Glomerular visceral epithelial cell (primary cell): ENCODE measurements around the gene TEAD1.
A peak's percentile ranks its signal among the peaks of the same experiment; 100 is the strongest.
"Not testable (repeated sequence)": the region's sequence is repeated elsewhere in the genome, so short reads cannot be mapped to it uniquely, and the experiment has no call there.

Source experiments
- DNase-seq: peaks from one replicate; pipeline ENCODE4 v3.0.0-alpha.2; 2016; ENCODE audit errors: extremely low spot score

TEAD1 gene

GRCh38 chr11:12737024-12737423 is 62.8 kb downstream of the TEAD1 start:
- DNase-seq, result no peak

- DNase-seq, result no peak
Measured at GRCh38 chr11:12741671-12742216, 67.5 kb downstream of the TEAD1 start.

DNA sequence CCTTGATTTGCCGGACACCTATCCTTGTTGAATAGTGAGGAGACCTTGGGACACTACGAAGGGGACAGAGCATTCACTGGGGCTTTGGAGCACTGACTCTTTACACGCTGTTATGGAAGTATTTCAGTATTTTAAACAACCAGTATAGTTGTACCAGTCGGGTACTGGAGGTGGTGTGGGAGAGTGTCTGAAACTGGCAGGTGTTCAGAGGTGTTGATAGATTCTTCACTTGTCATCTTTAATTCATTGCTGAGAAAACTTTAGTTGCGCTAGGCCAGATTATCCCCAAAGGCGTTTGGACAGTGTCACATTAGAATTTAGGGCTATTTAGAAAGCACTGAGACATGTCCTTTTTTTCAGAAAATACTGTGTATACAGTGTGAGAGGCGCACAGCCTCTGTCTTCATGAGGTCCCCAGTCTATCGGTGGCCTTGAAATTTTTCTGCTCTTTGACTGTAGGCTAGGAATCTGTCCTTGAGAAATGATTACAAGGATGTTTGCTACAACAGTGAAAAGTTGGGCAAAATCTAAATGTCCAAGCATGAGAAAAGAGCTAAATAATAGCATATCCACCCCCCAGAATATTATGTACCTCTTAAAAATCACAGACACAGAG is 69.7 kb downstream of the TEAD1 start:
- no peak for DNase-seq

DNA sequence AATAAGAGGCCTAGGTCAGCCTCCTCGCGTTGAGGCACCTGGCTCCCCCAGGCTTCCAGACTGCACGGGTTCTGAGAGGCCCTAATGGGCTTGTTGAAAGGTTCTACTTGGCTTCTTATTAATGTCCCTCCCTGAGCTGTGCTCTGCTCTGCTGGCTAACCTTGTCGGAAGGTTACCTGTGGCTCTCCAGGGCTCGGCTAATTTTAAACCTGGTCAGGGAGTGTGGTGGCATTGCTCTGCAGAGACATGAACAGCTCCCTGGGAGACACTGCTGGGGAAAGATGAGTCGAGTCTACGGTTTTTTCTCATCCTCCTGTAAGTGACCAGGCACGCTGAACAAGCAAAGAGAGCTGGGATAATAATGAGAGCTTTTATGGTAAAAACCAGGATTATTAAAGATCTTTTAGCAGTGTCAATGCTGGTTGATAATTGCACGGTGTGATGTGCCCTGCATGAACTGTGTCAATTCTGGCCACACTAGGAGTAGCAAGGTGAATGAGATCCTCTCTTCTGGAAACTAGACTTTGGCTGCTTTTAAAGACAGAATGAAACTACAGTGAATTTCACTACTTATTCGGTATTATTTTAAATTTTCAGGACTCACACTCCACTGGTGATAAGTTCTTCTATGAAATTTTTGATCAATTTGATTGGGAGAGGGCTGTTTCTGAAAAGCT is 70.7 kb downstream of the TEAD1 start:
- DNase-seq, result peak; percentile 71

GRCh38 chr11:12745787-12746186 is 71.6 kb downstream of the TEAD1 start:
- no peak for DNase-seq

GRCh38 chr11:12746593-12747097 is 72.4 kb downstream of the TEAD1 start:
- DNase-seq, result peak; percentile 94

DNA sequence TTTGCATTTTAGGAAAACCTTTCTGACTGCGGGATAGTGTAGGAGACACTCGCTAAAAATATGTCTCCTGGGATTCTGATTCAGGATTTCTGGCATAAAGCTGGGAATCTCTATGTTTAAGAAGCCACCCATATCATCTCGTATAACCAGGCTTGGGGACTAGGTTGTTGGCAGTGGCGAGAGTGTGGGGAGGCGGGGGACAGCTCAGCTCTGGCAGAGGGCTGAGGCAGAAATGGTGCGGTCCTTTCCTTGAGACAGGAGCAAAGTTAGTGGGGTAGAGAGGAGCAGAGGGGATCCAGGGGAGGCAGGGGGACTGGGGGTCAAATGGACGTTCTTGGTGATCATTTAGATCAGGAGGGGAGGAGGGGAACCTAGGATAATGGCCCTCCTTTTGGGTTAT is 74.3 kb downstream of the TEAD1 start:
- DNase-seq, result no peak

DNA sequence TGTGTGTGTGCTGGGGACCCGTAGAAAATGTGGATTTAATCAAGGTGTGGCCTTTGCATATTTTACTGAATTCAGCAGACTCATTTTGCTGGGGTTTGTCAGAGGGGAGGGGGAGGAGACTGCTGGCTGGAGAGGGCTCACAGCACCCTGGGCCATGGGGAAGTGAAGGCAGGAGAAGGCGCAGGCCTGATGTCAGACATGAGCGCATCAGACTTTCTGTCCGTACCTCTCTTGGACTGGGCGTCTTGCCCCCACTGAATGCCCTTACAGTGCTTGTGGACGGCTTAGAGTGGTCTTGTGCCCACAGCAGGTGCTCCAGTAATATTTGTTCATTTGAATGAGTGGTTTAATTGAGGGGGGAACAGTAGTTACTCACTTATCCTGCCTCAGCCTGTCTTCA is 75.2 kb downstream of the TEAD1 start:
- no peak for DNase-seq

DNA sequence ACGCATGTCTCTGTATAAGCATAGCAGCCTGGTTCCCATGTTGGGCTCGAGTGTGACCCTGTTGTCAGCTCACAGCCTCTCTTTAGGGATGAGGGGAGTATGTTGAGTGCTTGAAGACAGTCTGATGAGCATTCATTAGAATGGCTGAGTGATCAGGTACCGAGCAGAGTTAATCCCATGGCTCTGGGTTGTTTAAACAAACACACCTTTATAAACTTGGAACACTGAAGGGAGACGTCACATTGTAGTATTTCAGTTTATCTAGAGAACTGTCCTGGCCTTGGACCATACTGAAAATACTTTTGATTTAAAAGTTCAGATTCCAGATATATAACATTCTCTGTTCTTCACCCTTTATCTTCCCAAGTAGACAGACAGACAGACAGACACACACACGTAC is 76.0 kb downstream of the TEAD1 start:
- no peak for DNase-seq

DNA sequence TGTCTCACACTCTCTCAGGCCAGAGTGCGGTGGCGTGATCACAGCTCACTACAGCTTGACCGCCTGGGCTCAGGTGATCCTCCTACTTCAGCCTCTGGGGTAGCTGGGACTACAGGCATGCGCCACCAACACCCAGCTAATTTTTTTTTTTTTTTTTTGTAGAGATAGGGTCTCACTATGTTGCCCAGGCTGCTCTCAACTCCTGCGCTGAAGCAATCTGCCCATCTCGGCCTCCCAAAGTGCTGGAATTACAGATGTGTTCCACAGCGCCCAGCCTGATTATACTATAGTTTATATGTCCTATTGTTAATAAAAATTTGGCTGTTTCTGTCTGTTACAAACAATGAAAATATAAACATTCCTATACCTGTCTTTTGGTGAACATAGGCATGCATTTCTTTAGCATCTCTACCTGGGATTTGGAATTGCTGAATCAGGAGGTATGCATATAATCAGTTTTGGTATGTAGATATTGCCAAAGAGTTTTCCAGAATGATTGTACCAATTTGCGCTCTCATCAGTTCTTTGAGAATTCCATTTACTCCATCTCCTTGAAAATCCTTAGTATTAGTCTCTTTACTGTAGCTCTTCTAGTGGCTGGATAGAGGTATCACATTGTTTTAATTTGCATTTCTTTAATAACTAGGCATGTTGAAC is 78.8 kb downstream of the TEAD1 start:
- no peak for DNase-seq

GRCh38 chr11:12754021-12754420 is 79.8 kb downstream of the TEAD1 start:
- DNase-seq, result no peak

DNA sequence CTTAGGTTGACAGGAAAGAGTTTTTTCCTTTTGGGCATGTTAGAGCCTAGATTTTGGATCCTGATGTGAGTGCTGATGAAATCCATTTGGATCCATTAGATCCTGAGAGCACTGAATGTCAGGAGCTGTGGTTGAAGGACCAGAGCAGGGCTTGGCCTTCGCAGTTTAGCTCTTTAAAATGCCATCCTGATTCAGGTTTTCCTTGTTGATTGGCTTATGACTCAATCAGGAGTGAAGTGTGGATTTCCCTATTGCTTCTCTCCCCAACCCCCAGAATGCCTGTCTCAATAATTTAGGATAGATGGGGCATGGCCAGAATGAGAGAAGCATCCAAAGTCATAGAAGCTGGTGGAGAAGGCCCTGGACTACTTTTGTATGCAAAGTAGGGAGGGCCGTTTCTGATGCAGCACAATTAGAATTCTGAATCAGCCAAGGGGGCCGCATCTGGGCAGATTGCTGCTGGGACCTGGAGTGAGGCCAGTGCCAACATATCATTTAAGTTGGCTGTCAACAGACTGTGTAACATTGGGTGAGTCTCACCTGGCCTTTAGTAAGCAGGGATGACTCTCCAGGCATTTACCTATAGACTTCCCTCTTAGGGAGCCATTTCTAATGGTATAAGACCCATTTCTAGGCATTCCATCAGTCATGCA is 80.5 kb downstream of the TEAD1 start:
- DNase-seq, result no peak

GRCh38 chr11:12755510-12756453 is 81.6 kb downstream of the TEAD1 start:
- peak; percentile 36 for DNase-seq

GRCh38 chr11:12756454-12756806 is 82.2 kb downstream of the TEAD1 start:
- no peak for DNase-seq

GRCh38 chr11:12756867-12757266 is 82.6 kb downstream of the TEAD1 start:
- DNase-seq, result no peak

DNA sequence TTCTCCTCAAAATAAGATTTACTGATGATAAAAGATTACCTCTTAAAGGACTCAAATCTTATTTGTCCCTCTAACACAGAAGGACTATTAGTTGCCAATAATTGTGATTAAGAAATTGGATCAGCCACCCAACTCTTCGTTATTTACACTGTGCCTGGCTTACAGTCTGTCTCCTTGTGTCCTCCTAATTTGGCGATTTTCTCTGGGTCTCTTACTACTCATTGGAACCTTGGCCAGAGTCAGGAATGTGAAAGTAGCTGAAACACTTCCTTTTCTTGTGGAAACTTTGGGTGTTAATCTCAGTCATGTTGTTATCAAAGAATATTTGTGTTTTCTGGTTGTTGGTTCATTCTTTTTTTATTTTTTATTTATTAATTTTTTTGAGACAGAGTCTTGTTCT is 83.2 kb downstream of the TEAD1 start:
- DNase-seq, result no peak

GRCh38 chr11:12758117-12758516 is 83.9 kb downstream of the TEAD1 start:
- DNase-seq, result not testable (repeated sequence)

- no peak for DNase-seq
Measured at GRCh38 chr11:12761029-12761428, 86.8 kb downstream of the TEAD1 start.

- no peak for DNase-seq
Measured at GRCh38 chr11:12762278-12762677, 88.1 kb downstream of the TEAD1 start.

DNA sequence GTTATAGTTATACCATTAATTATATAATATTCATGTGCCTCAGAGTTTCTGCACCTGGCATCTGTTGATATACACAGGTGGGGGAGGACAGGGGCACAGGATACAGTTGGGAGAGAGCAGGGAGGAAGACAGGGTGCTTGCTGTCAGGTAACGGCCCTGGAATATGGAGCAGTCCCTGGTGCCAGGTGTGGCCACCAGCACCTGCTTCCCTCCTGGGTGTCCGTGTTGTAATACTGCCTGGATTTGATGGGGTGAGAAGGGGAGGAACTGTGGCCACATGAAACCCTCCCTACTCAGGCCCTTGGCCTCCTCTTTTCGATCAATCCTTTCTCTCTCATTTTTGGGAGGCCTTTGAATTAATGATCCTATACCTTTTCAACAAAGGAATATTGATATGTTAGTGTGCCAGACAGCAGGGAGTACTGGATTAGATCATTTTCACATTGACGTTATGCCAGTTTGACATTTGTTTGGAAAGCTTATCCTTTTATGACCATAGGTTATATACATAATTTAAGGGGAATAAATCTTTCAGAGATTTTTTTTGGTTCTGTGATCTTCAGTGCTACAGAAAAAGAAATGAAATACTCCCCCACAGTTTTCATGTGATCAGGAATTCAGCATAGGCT is 88.6 kb downstream of the TEAD1 start:
- DNase-seq, result no peak
